Measurements from ENCODE around the gene MCM3AP. TPM values are rescaled to one million over a fixed set of nuclear protein-coding genes. Genes with fewer than 3 reads are reported as not detected.
"Not testable (repeated sequence)": the region's sequence is repeated elsewhere in the genome, so short reads cannot be mapped to it uniquely, and the experiment has no call there.

The MCM3AP gene
- total RNA-seq, 1 experiment from 2014 or later: 57.8 TPM

DNA sequence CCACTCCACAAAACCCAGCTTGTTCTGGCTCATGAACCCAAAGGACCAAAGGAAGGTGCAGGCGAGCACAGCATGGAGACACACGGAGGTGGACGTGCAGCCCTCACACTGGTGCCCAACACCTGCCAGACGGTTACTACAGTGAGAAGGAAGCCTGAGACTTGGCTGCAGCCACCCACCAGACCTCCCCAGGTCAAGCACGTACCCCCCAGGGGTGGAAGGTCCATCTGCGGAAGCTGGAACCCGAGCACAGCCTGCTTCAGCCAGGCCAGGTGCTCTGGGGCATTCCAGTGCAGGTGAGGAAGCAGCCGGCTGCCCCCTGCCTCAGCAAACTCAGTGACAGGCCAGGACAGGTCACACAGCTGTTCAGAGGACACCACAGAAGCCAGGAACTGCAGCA, 40.8 kb downstream of the MCM3AP start:
- intact Hi-C loops (cut with micrococcal nuclease; ENCODE audit: unreplicated experiment): no loop called here
- no peaks in the 10 kb centered on the region; the same call in 1 of the 2 replicates for H3K36me3 ChIP-seq (ENCODE audit: low read depth)
- no peaks in the 10 kb centered on the region for H4K20me1 ChIP-seq (ENCODE audit: insufficient read depth)
- no peaks in the 10 kb centered on the region for H3K4me1 ChIP-seq (replicated peaks; ENCODE audit: insufficient read depth)
- CTCF ChIA-PET: no interaction called here
- no peaks in the 10 kb centered on the region for H3F3A ChIP-seq (ENCODE audit: insufficient read depth, low read depth)
- no peak overlapping the region for H2AFZ ChIP-seq
- no peaks in the 10 kb centered on the region for H3K9me2 ChIP-seq (ENCODE audit: insufficient read depth)
- H3K9me3 ChIP-seq (ENCODE audit: insufficient read depth, low read depth): no peaks in the 10 kb centered on the region
- H3K27ac ChIP-seq: no peak overlapping the region
- TF ChIP-seq, protein P1, sequence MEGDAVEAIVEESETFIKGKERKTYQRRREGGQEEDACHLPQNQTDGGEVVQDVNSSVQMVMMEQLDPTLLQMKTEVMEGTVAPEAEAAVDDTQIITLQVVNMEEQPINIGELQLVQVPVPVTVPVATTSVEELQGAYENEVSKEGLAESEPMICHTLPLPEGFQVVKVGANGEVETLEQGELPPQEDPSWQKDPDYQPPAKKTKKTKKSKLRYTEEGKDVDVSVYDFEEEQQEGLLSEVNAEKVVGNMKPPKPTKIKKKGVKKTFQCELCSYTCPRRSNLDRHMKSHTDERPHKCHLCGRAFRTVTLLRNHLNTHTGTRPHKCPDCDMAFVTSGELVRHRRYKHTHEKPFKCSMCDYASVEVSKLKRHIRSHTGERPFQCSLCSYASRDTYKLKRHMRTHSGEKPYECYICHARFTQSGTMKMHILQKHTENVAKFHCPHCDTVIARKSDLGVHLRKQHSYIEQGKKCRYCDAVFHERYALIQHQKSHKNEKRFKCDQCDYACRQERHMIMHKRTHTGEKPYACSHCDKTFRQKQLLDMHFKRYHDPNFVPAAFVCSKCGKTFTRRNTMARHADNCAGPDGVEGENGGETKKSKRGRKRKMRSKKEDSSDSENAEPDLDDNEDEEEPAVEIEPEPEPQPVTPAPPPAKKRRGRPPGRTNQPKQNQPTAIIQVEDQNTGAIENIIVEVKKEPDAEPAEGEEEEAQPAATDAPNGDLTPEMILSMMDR (conservative IDR thresholded peaks at IDR 0.05): no peak
- no peak for TF ChIP-seq EZH2 (IDR thresholded peaks at IDR 0.05; ENCODE audit: low read depth)
- no peak for DNase-seq
- no peaks in the 10 kb centered on the region for H3K79me2 ChIP-seq (ENCODE audit: low read depth)
- POLR2A ChIA-PET (ENCODE audit: unreplicated experiment): interaction anchor here (0.6 kb wide), 1 partner anchor 108 kb away, joined by 3 read pairs; no protein-coding TSS in a partner anchor
- no peaks in the 10 kb centered on the region for H3K27me3 ChIP-seq (ENCODE audit: insufficient read depth, low read depth)
- no TSS peak for BruUV-seq (replicated peaks)
- no peak overlapping the region for H3K4me2 ChIP-seq
- no peak overlapping the region for H3K4me3 ChIP-seq

DNA sequence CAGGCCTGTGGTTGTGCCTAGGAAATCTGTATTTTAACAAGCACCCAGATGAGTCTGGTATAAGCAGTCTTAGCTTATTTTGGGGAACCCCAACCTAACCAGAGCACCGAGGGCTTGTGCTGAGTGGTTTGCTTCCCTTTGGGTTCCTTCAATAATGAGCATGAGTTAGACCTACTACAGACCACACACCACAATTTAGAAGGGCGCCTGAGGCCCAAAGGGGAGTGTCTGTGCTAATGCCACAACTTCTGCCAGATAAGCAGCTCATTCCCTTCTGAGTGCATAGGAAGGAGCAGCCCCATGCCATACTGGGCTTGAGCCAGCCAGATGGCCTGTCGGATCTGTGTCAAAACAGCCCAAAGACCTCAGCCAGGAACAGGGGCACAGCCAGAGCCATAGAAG, 41.5 kb downstream of the MCM3AP start:
- H3K4me1 ChIP-seq (replicated peaks; ENCODE audit: insufficient read depth): no peaks in the 10 kb centered on the region
- CTCF ChIA-PET: no interaction called here
- no peaks in the 10 kb centered on the region for H3F3A ChIP-seq (ENCODE audit: insufficient read depth, low read depth)
- no peaks in the 10 kb centered on the region; the same call in 1 of the 2 replicates for H3K36me3 ChIP-seq (ENCODE audit: low read depth)
- H3K9me2 ChIP-seq (ENCODE audit: insufficient read depth): no peaks in the 10 kb centered on the region
- intact Hi-C loops (cut with micrococcal nuclease; ENCODE audit: unreplicated experiment): no loop called here
- H3K79me2 ChIP-seq (ENCODE audit: low read depth): no peaks in the 10 kb centered on the region
- no peak for DNase-seq
- no peak overlapping the region for H3K4me2 ChIP-seq
- H3K27me3 ChIP-seq (ENCODE audit: insufficient read depth, low read depth): no peaks in the 10 kb centered on the region
- H3K27ac ChIP-seq: no peak overlapping the region
- POLR2A ChIA-PET (ENCODE audit: unreplicated experiment): no interaction called here
- TF ChIP-seq, protein P1 (conservative IDR thresholded peaks at IDR 0.05): no peak
- no peak overlapping the region for H3K4me3 ChIP-seq
- H3K9me3 ChIP-seq (ENCODE audit: insufficient read depth, low read depth): no peaks in the 10 kb centered on the region
- no TSS peak for BruUV-seq (replicated peaks)
- no peaks in the 10 kb centered on the region for H4K20me1 ChIP-seq (ENCODE audit: insufficient read depth)
- H2AFZ ChIP-seq: no peak overlapping the region

DNA sequence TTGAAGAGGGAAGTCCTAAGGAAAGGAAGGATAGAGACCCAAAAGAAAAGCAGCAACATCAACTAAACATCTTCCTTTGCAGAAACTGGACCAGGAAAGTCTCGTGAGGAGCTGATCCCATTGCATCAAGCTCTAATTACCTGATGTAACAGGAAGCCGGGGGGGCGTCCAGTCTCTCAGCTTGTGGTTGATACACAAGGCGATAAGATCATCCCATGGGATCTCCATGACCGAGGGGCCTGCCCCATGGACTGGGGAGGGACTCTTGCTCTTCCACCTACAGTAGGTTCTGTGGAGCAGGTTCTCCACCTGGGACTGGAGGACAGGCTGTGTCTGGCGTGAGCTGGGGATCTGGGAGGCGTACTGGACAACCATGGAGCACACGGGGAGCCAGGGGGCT, 42.1 kb downstream of the MCM3AP start:
- no peaks in the 10 kb centered on the region for H3K9me2 ChIP-seq (ENCODE audit: insufficient read depth)
- peaks cover under 1% of the 10 kb centered on the region; the same call in 1 of the 2 replicates for H3F3A ChIP-seq (ENCODE audit: insufficient read depth, low read depth)
- no peaks in the 10 kb centered on the region; the same call in 1 of the 2 replicates for H3K36me3 ChIP-seq (ENCODE audit: low read depth)
- CTCF ChIA-PET: no interaction called here
- no peaks in the 10 kb centered on the region for H3K9me3 ChIP-seq (ENCODE audit: insufficient read depth, low read depth)
- no TSS peak for BruUV-seq (replicated peaks)
- TF ChIP-seq, protein P1 (conservative IDR thresholded peaks at IDR 0.05): no peak
- no peak for TF ChIP-seq EZH2 (IDR thresholded peaks at IDR 0.05; ENCODE audit: low read depth)
- POLR2A ChIA-PET (ENCODE audit: unreplicated experiment): no interaction called here
- no peaks in the 10 kb centered on the region for H4K20me1 ChIP-seq (ENCODE audit: insufficient read depth)
- intact Hi-C loops (cut with micrococcal nuclease; ENCODE audit: unreplicated experiment): no loop called here
- no peaks in the 10 kb centered on the region for H3K79me2 ChIP-seq (ENCODE audit: low read depth)
- no peak overlapping the region for H3K4me3 ChIP-seq
- H3K4me1 ChIP-seq (replicated peaks; ENCODE audit: insufficient read depth): no peaks in the 10 kb centered on the region
- no peak for DNase-seq
- no peak overlapping the region for H2AFZ ChIP-seq
- no peak overlapping the region for H3K27ac ChIP-seq
- H3K27me3 ChIP-seq (ENCODE audit: insufficient read depth, low read depth): no peaks in the 10 kb centered on the region
- H3K4me2 ChIP-seq: no peak overlapping the region

DNA sequence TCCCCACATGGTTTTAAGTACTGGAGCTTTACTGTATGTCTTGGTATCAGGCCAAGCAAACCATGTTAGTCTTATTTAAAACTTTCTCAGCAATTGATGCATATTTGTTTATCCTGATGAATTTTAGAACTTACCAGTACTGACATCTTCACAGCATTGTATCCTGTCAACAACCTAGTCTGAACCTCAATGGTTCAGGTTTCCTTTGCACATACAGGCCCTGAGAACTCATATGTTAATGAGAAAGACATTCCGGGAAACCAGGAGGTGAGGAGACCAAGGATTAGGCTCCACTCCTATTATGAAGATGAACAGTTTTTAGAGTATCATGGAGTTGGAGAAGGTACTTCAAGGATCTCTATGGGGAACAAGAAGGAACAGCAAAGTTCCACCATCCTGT, 43.8 kb downstream of the MCM3AP start:
- H3K36me3 ChIP-seq (ENCODE audit: low read depth); H2AFZ ChIP-seq; H3K4me2 ChIP-seq; H4K20me1 ChIP-seq (ENCODE audit: insufficient read depth); POLR2A ChIA-PET (ENCODE audit: unreplicated experiment); BruUV-seq (replicated peaks); H3K79me2 ChIP-seq (ENCODE audit: low read depth); H3K27me3 ChIP-seq (ENCODE audit: insufficient read depth, low read depth); H3K4me1 ChIP-seq (replicated peaks; ENCODE audit: insufficient read depth); H3K9me3 ChIP-seq (ENCODE audit: insufficient read depth, low read depth); H3K4me3 ChIP-seq; H3K9me2 ChIP-seq (ENCODE audit: insufficient read depth); H3F3A ChIP-seq (ENCODE audit: insufficient read depth, low read depth); DNase-seq; CTCF ChIA-PET; H3K27ac ChIP-seq; intact Hi-C loops (cut with micrococcal nuclease; ENCODE audit: unreplicated experiment): not testable (repeated sequence)
